A549 (cell line): ENCODE data around the gene LASP1NB.

Source experiments
- ATAC-seq, 2 experiments: fragments of 200-7000 bp in 1 of 2; fragments of >200 bp in 1 of 2; cut with Nextera tagmentation in 1 of 2; cut with Tn5 transposase in 1 of 2; 3 replicates each; pipeline versions ENCODE4 v1.8.0 to v1.9.1; 2018 to 2020; ENCODE audit warnings: mild to moderate bottlenecking in 1 of 2, moderate library complexity in 1 of 2
- CTCF ChIA-PET: fragments of 300-600 bp; sonication (Branson Sonifier 250); formaldehyde crosslinking; extraction: SDS; loops from one replicate; lab custom pipeline; 2021; ENCODE audit warnings: antibody characterized with exemption, inconsistent platforms; lab: Yijun Ruan, JAX
- POLR2A ChIA-PET: fragments of 350-600 bp; formaldehyde crosslinking; extraction: SDS; loops from one replicate; lab custom pipeline; 2021; ENCODE audit warnings: antibody characterized with exemption, inconsistent platforms; lab: Yijun Ruan, JAX
- DNase-seq, 2 experiments: peaks; one replicate each; pipeline versions ENCODE4 v3.0.0 to v3.0.0-alpha.2; 2011 to 2016; ENCODE audit warnings: low read depth in 1 of 2, low spot score in 1 of 2
- FAIRE-seq: peaks from 2 replicates; lab custom pipeline; 2011; peaks lifted over from hg19 to GRCh38; lab: Jason Lieb, UNC
- H3K27ac ChIP-seq, 2 experiments: fragments of >200 bp; sonication (Bioruptor Twin); formaldehyde crosslinking; 3 replicates each; pipeline ENCODE4 v1.5.1; 2016 to 2017
- H3K4me1 ChIP-seq: fragments of >200 bp; sonication (Bioruptor Twin); formaldehyde crosslinking; 3 replicates; pipeline ENCODE4 v1.6.1; 2016
- H3K4me2 ChIP-seq: fragments of >200 bp; sonication (Bioruptor Twin); formaldehyde crosslinking; 3 replicates; pipeline ENCODE4 v1.6.1; 2016
- H3K4me3 ChIP-seq: fragments of >200 bp; sonication (Bioruptor Twin); formaldehyde crosslinking; 3 replicates; pipeline ENCODE4 v1.5.1; 2016
- H3K9me3 ChIP-seq: fragments of >200 bp; sonication (Bioruptor Twin); formaldehyde crosslinking; 3 replicates; pipeline ENCODE4 v1.6.1; 2016
- CBX8 ChIP-seq: fragments of 200-600 bp; sonication (generic); IDR thresholded peaks from 2 replicates; pipeline ENCODE4 v1.6.1; 2016
- CHD2 ChIP-seq: fragments of 150-350 bp; IDR thresholded peaks from 2 replicates; pipeline ENCODE4 v1.6.1; 2014; ENCODE audit warnings: low read length; ENCODE audit not compliant: partially characterized antibody
- EHF ChIP-seq: fragments of 250-450 bp; sonication (Bioruptor Pico); IDR thresholded peaks from 2 replicates; pipeline ENCODE4 v1.5.0; 2020; ENCODE audit warnings: mild to moderate bottlenecking
- EHMT2 ChIP-seq: fragments of 200-600 bp; sonication (generic); IDR thresholded peaks from 2 replicates; pipeline ENCODE4 v1.6.1; 2016; ENCODE audit warnings: antibody characterized with exemption, low read depth, mild to moderate bottlenecking, moderate library complexity
- EP300 ChIP-seq, 2 experiments: fragments of >200 bp; sonication (Bioruptor Twin); formaldehyde crosslinking; IDR thresholded peaks; 2 replicates in 1 of 2; 3 replicates in 1 of 2; pipeline ENCODE4 v1.6.1; 2016 to 2017
- FOSB ChIP-seq: fragments of 250-450 bp; sonication (Bioruptor Pico); IDR thresholded peaks from 2 replicates; pipeline ENCODE4 v1.5.0; 2020; ENCODE audit warnings: mild to moderate bottlenecking, moderate library complexity
- HDAC2 ChIP-seq: fragments of 200-600 bp; sonication (generic); IDR thresholded peaks from 2 replicates; pipeline ENCODE4 v1.6.1; 2016
- HEYL ChIP-seq: fragments of 250-450 bp; sonication (Bioruptor Pico); IDR thresholded peaks from 2 replicates; pipeline ENCODE4 v1.8.0; 2021; ENCODE audit warnings: mild to moderate bottlenecking, moderate library complexity
- HOXA7 ChIP-seq: fragments of 250-450 bp; sonication (Bioruptor Pico); IDR thresholded peaks from 2 replicates; pipeline ENCODE4 v1.5.0; 2020; ENCODE audit warnings: mild to moderate bottlenecking, moderate library complexity
- HOXB13 ChIP-seq: fragments of 250-450 bp; sonication (Bioruptor Pico); IDR thresholded peaks from 2 replicates; pipeline ENCODE4 v1.5.0; 2020; ENCODE audit warnings: low read depth, mild to moderate bottlenecking, moderate library complexity
- HOXB5 ChIP-seq: fragments of 250-450 bp; sonication (Bioruptor Pico); IDR thresholded peaks from 2 replicates; pipeline ENCODE4 v1.5.0; 2020; ENCODE audit warnings: mild to moderate bottlenecking, moderate library complexity
- JUN ChIP-seq, 2 experiments: fragments of >200 bp; sonication (Bioruptor Twin); formaldehyde crosslinking; IDR thresholded peaks; 2 replicates in 1 of 2; 3 replicates in 1 of 2; pipeline ENCODE4 v1.6.1; 2016 to 2017
- KDM1A ChIP-seq: fragments of 200-600 bp; sonication (generic); IDR thresholded peaks from 2 replicates; pipeline ENCODE4 v1.6.1; 2016; ENCODE audit warnings: low read depth, mild to moderate bottlenecking
- KDM5A ChIP-seq: fragments of 200-600 bp; sonication (generic); IDR thresholded peaks from 2 replicates; pipeline ENCODE4 v1.6.1; 2016; ENCODE audit warnings: antibody characterized with exemption, mild to moderate bottlenecking
- MYC ChIP-seq: IDR thresholded peaks from 2 replicates; pipeline ENCODE4 v1.6.1; 2012; ENCODE audit warnings: mild to moderate bottlenecking, inconsistent platforms, low read length, improper control_type of control experiment, borderline replicate concordance
- NFE2L2 ChIP-seq: fragments of 150-350 bp; conservative IDR thresholded peaks from 2 replicates; pipeline ENCODE4 v1.6.1; 2014; ENCODE audit warnings: low read length
- NPAS2 ChIP-seq: fragments of 250-450 bp; sonication (Bioruptor Pico); IDR thresholded peaks from 2 replicates; pipeline ENCODE4 v1.8.0; 2022; ENCODE audit warnings: mild to moderate bottlenecking, moderate library complexity, borderline replicate concordance
- POLR2A ChIP-seq: IDR thresholded peaks from 2 replicates; pipeline ENCODE4 v1.6.1; 2012; ENCODE audit warnings: mild to moderate bottlenecking, low read length
- POLR2AphosphoS2 ChIP-seq: conservative IDR thresholded peaks from 2 replicates; pipeline ENCODE4 v1.6.1; 2012; ENCODE audit warnings: low read length, improper control_type of control experiment, inconsistent platforms
- RAD21 ChIP-seq, 2 experiments: fragments of >200 bp in 1 of 2; sonication (Bioruptor Twin) in 1 of 2; formaldehyde crosslinking in 1 of 2; IDR thresholded peaks in 1 of 2; conservative IDR thresholded peaks in 1 of 2; 2 replicates in 1 of 2; 3 replicates in 1 of 2; pipeline ENCODE4 v1.6.1; 2012 to 2018; ENCODE audit warnings: inconsistent platforms in 1 of 2
- RARB ChIP-seq: fragments of 250-450 bp; sonication (Bioruptor Pico); IDR thresholded peaks from 2 replicates; pipeline ENCODE4 v1.8.0; 2021; ENCODE audit warnings: mild to moderate bottlenecking, moderate library complexity
- RCOR1 ChIP-seq: fragments of 150-350 bp; IDR thresholded peaks from 2 replicates; pipeline ENCODE4 v1.6.1; 2014; ENCODE audit warnings: antibody characterized with exemption, low read length, low read depth
- RFX5 ChIP-seq: fragments of 450-650 bp; IDR thresholded peaks from 2 replicates; pipeline ENCODE4 v1.7.1; 2014; ENCODE audit warnings: antibody characterized with exemption, mild to moderate bottlenecking, moderate library complexity
- SREBF2 ChIP-seq: fragments of 450-650 bp; IDR thresholded peaks from 2 replicates; pipeline ENCODE4 v1.6.1; 2014; ENCODE audit warnings: mild to moderate bottlenecking, moderate library complexity
- TFCP2L1 ChIP-seq: fragments of 250-450 bp; sonication (Bioruptor Pico); IDR thresholded peaks from 2 replicates; pipeline ENCODE4 v1.5.0; 2021; ENCODE audit warnings: mild to moderate bottlenecking
- ZC3H11A ChIP-seq: fragments of 450-650 bp; IDR thresholded peaks from 2 replicates; pipeline ENCODE4 v1.6.1; 2014; ENCODE audit warnings: antibody characterized with exemption, mild to moderate bottlenecking
- ZNF302 ChIP-seq: fragments of 250-450 bp; sonication (Bioruptor Pico); IDR thresholded peaks from 2 replicates; pipeline ENCODE4 v1.9.0; 2021; ENCODE audit warnings: inconsistent platforms, mild to moderate bottlenecking, moderate library complexity
- ZSCAN20 ChIP-seq: fragments of 250-450 bp; sonication (Bioruptor Pico); IDR thresholded peaks from 2 replicates; pipeline ENCODE4 v1.8.0; 2022; ENCODE audit warnings: mild to moderate bottlenecking, moderate library complexity
- WGBS: methylation state at CpG from one replicate; pipeline ENCODE4 v1.1.6; 2017; ENCODE audit errors: missing lambda C conversion rate; 5-methylcytosine and 5-hydroxymethylcytosine counted together
- TF ChIP-seq, protein P1 (sequence below): IDR thresholded peaks from 2 replicates; pipeline ENCODE4 v1.6.1; 2012; ENCODE audit warnings: low read depth, borderline replicate concordance
- TF ChIP-seq, protein P2 (sequence below): fragments of 250-450 bp; sonication (Bioruptor Pico); IDR thresholded peaks from 2 replicates; pipeline ENCODE4 v1.5.0; 2020; ENCODE audit warnings: low read depth, mild to moderate bottlenecking, moderate library complexity
- TF ChIP-seq, protein P3 (sequence below): fragments of 200-600 bp; sonication (generic); IDR thresholded peaks from 2 replicates; pipeline ENCODE4 v1.6.1; 2016; ENCODE audit warnings: antibody characterized with exemption, mild to moderate bottlenecking, moderate library complexity
- TF ChIP-seq, protein P4 (sequence below): fragments of >200 bp; sonication (Bioruptor Twin); formaldehyde crosslinking; IDR thresholded peaks from 3 replicates; pipeline ENCODE4 v1.5.1; 2016
- TF ChIP-seq, protein P5 (sequence below): IDR thresholded peaks from 2 replicates; pipeline ENCODE4 v1.6.1; 2012
- TF ChIP-seq, protein P6 (sequence below): fragments of >200 bp; sonication (Bioruptor Twin); formaldehyde crosslinking; IDR thresholded peaks from 3 replicates; pipeline ENCODE4 v1.6.1; 2016

LASP1NB gene

DNA sequence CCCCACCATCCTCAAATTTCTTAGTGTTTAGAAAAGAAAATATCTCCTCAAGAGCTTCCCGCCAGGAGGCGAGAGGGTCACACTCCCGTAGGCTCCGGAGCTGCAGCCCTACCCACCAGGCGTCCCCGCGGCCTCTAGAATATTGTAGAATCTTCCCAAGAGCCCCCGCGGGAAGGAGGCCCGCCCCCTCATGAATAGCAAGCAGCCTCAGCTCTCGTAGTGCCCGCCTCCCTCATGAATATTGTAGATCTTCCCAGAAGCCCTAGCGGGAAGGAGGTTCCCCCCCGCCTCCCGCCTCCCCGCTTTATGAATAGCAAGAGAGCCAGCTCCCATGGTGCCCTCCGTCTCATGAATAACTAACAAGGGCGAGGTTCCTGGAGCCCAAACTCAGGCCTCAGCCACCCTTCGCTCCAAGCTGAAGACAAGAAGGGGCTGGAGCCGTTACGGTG is 41.9 kb downstream of the LASP1NB start, which contains the start of gene FBXO47:
TSS of gene FBXO47 (minus strand) at position 114 of the 449 bp plus-strand sequence. CDS start 4,378 bp downstream, outside the sequence.
- 11% methylated on average over 21 of the region's 21 CpGs for WGBS
- peak within 1 kb of the TSS; percentile 85 for H3K4me2 ChIP-seq
- peak; percentile 98 to 99 for ATAC-seq
- peak; percentile 7 for FAIRE-seq
- H3K4me1 ChIP-seq: peaks cover 9% of the 10 kb centered on the region; the same call in 2 of the 3 replicates
- H3K4me3 ChIP-seq: peak within 1 kb of the TSS; percentile 44
- H3K9me3 ChIP-seq: no peaks in the 10 kb centered on the region
- CTCF ChIA-PET: interaction anchor here (0.6 to 3.7 kb wide), 18 partner anchors 12 to 208 kb away, joined by 3 to 22 read pairs (median 4); partner anchors contain the start of gene PLXDC1
- peak; percentile 92 to 98 for DNase-seq
- POLR2A ChIA-PET: interaction anchor here (0.7 to 1.3 kb wide), 11 partner anchors 9 to 763 kb away, joined by 3 to 10 read pairs (median 3); partner anchors contain the start of genes LASP1, MIEN1, PSMB3 and RPL23
- H3K27ac ChIP-seq: peak within 1 kb of the TSS; percentile 78 to 84
- TF ChIP-seq HDAC2: no peak
- no peak for TF ChIP-seq CHD2
- TF ChIP-seq HOXA7 (CRISPR knock-in tag): no peak
- TF ChIP-seq EP300 (IDR thresholded peaks at IDR 0.05): no peak
- TF ChIP-seq TFCP2L1 (CRISPR knock-in tag): no peak
- TF ChIP-seq NPAS2 (CRISPR knock-in tag): no peak
- TF ChIP-seq, protein P1, sequence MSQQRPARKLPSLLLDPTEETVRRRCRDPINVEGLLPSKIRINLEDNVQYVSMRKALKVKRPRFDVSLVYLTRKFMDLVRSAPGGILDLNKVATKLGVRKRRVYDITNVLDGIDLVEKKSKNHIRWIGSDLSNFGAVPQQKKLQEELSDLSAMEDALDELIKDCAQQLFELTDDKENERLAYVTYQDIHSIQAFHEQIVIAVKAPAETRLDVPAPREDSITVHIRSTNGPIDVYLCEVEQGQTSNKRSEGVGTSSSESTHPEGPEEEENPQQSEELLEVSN: peak; percentile 97
- no peak for TF ChIP-seq ZC3H11A
- TF ChIP-seq HOXB13 (CRISPR knock-in tag): no peak
- no peak for TF ChIP-seq RARB (CRISPR knock-in tag)
- TF ChIP-seq HOXB5: no peak
- TF ChIP-seq POLR2AphosphoS2: no peak
- 0 out of 5 replicates have a peak, but pooled peaks of 1 of the 2 experiments have one; percentile 17 for TF ChIP-seq RAD21 (conservative IDR thresholded peaks at IDR 0.05 in 1 of 2, IDR thresholded peaks at IDR 0.05 in 1 of 2)
- peak in 1 of 2 experiments; percentile 67; a peak in 2 of 5 replicates for TF ChIP-seq JUN (IDR thresholded peaks at IDR 0.05)
- TF ChIP-seq, protein P2, sequence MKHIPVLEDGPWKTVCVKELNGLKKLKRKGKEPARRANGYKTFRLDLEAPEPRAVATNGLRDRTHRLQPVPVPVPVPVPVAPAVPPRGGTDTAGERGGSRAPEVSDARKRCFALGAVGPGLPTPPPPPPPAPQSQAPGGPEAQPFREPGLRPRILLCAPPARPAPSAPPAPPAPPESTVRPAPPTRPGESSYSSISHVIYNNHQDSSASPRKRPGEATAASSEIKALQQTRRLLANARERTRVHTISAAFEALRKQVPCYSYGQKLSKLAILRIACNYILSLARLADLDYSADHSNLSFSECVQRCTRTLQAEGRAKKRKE (CRISPR knock-in tag): no peak
- no peak for TF ChIP-seq CBX8
- no peak for TF ChIP-seq NFE2L2
- no peak for TF ChIP-seq HEYL (CRISPR knock-in tag)
- TF ChIP-seq, protein P3, sequence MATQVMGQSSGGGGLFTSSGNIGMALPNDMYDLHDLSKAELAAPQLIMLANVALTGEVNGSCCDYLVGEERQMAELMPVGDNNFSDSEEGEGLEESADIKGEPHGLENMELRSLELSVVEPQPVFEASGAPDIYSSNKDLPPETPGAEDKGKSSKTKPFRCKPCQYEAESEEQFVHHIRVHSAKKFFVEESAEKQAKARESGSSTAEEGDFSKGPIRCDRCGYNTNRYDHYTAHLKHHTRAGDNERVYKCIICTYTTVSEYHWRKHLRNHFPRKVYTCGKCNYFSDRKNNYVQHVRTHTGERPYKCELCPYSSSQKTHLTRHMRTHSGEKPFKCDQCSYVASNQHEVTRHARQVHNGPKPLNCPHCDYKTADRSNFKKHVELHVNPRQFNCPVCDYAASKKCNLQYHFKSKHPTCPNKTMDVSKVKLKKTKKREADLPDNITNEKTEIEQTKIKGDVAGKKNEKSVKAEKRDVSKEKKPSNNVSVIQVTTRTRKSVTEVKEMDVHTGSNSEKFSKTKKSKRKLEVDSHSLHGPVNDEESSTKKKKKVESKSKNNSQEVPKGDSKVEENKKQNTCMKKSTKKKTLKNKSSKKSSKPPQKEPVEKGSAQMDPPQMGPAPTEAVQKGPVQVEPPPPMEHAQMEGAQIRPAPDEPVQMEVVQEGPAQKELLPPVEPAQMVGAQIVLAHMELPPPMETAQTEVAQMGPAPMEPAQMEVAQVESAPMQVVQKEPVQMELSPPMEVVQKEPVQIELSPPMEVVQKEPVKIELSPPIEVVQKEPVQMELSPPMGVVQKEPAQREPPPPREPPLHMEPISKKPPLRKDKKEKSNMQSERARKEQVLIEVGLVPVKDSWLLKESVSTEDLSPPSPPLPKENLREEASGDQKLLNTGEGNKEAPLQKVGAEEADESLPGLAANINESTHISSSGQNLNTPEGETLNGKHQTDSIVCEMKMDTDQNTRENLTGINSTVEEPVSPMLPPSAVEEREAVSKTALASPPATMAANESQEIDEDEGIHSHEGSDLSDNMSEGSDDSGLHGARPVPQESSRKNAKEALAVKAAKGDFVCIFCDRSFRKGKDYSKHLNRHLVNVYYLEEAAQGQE: no peak
- no peak for TF ChIP-seq MYC
- no peak for TF ChIP-seq RFX5
- TF ChIP-seq RCOR1: no peak
- no peak for TF ChIP-seq EHF
- no peak for TF ChIP-seq KDM1A
- TF ChIP-seq POLR2A: peak; percentile 61
- no peak for TF ChIP-seq FOSB (CRISPR knock-in tag)
- no peak for TF ChIP-seq EHMT2
- no peak for TF ChIP-seq ZNF302 (CRISPR knock-in tag)
- TF ChIP-seq, protein P4, sequence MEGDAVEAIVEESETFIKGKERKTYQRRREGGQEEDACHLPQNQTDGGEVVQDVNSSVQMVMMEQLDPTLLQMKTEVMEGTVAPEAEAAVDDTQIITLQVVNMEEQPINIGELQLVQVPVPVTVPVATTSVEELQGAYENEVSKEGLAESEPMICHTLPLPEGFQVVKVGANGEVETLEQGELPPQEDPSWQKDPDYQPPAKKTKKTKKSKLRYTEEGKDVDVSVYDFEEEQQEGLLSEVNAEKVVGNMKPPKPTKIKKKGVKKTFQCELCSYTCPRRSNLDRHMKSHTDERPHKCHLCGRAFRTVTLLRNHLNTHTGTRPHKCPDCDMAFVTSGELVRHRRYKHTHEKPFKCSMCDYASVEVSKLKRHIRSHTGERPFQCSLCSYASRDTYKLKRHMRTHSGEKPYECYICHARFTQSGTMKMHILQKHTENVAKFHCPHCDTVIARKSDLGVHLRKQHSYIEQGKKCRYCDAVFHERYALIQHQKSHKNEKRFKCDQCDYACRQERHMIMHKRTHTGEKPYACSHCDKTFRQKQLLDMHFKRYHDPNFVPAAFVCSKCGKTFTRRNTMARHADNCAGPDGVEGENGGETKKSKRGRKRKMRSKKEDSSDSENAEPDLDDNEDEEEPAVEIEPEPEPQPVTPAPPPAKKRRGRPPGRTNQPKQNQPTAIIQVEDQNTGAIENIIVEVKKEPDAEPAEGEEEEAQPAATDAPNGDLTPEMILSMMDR: no peak
- TF ChIP-seq, protein P5, sequence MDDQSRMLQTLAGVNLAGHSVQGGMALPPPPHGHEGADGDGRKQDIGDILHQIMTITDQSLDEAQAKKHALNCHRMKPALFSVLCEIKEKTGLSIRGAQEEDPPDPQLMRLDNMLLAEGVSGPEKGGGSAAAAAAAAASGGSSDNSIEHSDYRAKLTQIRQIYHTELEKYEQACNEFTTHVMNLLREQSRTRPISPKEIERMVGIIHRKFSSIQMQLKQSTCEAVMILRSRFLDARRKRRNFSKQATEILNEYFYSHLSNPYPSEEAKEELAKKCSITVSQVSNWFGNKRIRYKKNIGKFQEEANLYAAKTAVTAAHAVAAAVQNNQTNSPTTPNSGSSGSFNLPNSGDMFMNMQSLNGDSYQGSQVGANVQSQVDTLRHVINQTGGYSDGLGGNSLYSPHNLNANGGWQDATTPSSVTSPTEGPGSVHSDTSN: 0 out of 2 replicates have a peak, but pooled peaks have one; percentile 13
- TF ChIP-seq, protein P6, sequence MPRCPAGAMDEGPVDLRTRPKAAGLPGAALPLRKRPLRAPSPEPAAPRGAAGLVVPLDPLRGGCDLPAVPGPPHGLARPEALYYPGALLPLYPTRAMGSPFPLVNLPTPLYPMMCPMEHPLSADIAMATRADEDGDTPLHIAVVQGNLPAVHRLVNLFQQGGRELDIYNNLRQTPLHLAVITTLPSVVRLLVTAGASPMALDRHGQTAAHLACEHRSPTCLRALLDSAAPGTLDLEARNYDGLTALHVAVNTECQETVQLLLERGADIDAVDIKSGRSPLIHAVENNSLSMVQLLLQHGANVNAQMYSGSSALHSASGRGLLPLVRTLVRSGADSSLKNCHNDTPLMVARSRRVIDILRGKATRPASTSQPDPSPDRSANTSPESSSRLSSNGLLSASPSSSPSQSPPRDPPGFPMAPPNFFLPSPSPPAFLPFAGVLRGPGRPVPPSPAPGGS: peak; percentile 72; the same call in 2 of the 3 replicates
- TF ChIP-seq ZSCAN20: no peak
- TF ChIP-seq KDM5A: no peak
- no peak for TF ChIP-seq SREBF2
